ENCODE data around the gene MRPS7. TPM values are rescaled to one million over a fixed set of nuclear protein-coding genes. Genes with fewer than 3 reads are reported as not detected.

Gene MRPS7
- total RNA-seq, 2 experiments from 2014 or later, result 72.9 to 76.1 TPM

DNA sequence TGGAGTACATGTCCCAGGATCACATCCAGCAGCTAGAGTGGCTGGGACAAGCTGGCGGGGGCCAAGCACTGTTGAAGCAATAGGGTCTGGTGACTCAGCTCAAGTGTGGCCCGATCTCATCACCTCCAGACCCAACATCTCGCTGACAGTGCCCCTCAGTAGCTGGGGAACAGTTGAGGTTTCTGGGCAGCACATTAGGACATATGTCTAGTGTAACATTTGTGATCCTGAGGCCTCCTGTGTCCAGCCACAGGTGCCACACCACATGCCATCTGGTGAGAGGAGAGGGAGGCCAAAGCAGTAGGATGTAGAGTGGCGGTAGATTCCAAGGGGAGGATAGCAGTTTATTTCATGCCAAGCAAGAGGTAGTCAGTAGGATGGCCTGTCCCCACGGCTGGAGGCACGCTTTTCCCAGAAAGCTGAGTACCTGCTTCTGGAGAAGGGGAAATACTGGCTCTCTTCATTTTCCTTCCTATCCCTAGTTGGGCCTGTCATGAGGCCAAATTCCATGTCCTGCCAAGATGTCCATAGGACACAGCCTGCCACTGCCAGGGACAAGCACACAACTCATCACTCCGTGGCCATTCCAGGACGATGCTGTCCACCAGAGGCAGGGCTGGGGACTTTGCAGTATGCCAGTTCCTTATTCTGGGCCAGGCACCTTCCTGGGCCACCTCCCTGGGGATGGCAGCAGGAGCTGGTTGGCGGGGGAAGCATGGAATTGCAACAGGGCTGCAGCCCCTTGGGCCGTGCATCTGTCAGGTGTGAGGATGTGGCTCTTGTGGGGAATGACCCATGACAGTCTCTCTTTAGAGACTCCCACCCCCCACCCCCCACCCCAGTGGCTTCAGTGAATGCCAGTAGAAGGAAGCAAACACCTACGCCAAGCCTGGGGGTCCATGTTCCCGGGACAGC, 24.3 kb upstream of the MRPS7 start:
- DNase-seq, result no peak
- CTCF ChIA-PET, result interaction anchor here (0.6 to 7.3 kb wide), 14 partner anchors 8 to 298 kb away, joined by 3 to 49 read pairs (median 5); partner anchors contain the start of genes GGA3, MIF4GD and MRPS7
- Mint-ChIP-seq H3K4me1 (ENCODE audit: low read depth) (peaks cover 27% of the 10 kb centered on the region), H3K4me3 (no peak overlapping the region), H3K27me3 (no peaks in the 10 kb centered on the region), H3K9me3 (no peaks in the 10 kb centered on the region), H3K36me3 (peaks cover 64% of the 10 kb centered on the region), H3K27ac (no peak overlapping the region)
- intact Hi-C loops (cut with micrococcal nuclease), result loop anchor here (2.0 kb wide), 1 partner anchor 175 kb away; no protein-coding TSS in a partner anchor
- POLR2A ChIA-PET, result interaction anchor here (0.5 to 2.8 kb wide), 5 partner anchors 12 to 168 kb away, joined by 3 to 16 read pairs (median 5); partner anchors contain the start of genes GGA3, GRB2, MRPS7 and NUP85

DNA sequence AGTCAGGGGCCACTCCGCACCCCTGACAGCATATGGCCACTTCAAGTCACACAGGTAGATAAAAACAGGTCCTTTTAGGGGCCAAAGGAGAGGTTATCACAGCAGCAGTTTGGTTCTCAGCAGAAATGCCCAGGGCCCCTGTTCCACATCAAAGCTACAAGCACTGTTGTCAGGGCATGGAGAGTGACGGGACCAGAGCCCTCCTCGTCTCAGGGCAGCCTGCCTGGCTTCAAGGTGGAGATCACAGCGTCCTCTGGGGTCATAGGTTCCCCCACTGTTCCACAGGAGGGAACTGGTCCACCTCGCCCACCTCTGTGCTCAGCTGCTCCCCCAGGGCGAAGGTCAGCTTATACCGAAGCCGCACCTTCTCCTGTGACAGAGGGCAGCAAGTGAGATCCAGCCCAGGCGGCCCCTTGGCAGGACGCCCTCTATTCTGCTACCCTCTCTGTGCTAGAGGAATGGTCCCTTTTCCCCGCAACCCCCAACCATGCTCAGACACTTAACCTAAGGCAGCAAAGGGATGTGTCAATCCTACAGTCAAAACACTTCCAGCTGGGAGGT, 23.6 kb upstream of the MRPS7 start:
- H3K4me3 Mint-ChIP-seq, result no peak overlapping the region
- DNase-seq, result no peak
- no peaks in the 10 kb centered on the region for H3K27me3 Mint-ChIP-seq
- intact Hi-C loops (cut with micrococcal nuclease), result loop anchor here (2.0 kb wide), 1 partner anchor 175 kb away; no protein-coding TSS in a partner anchor
- peaks cover 61% of the 10 kb centered on the region for H3K36me3 Mint-ChIP-seq
- CTCF ChIA-PET, result interaction anchor here (0.6 to 7.3 kb wide), 16 partner anchors 9 to 298 kb away, joined by 3 to 60 read pairs (median 6); partner anchors contain the start of genes GGA3, MIF4GD and MRPS7
- H3K4me1 Mint-ChIP-seq (ENCODE audit: low read depth), result peaks cover 35% of the 10 kb centered on the region
- POLR2A ChIA-PET, result interaction anchor here (1.5 kb wide), 1 partner anchor 12 kb away, joined by 5 read pairs; no protein-coding TSS in a partner anchor
- no peaks in the 10 kb centered on the region for H3K9me3 Mint-ChIP-seq
- peak overlapping the region; percentile 85 for H3K27ac Mint-ChIP-seq

DNA sequence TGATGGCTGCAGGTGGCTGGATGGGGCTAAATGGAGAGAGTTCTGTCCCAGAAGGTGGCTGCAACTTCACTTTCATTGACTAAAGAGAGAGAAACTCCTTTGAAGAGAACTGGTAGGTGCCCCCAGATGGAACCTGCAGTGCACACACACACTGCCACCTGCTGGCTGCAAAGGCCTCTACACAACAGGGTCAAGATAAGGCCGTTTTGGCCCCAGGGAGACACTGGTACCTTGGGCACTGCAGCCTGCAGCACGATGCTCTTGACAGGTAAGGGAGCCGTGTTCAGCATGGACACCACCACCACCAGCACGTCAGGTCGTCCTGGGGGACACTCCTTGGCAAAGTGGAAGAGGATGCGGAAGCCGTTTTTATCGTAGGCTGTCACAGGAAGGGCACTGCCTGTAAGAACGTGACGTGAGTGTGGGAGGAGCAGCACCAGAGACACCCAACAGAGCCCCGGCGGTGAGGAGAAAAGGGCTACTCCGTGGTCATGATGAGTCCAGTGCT, 22.9 kb upstream of the MRPS7 start:
- Mint-ChIP-seq H3K36me3 (peaks cover 64% of the 10 kb centered on the region), H3K27me3 (no peaks in the 10 kb centered on the region), H3K4me1 (ENCODE audit: low read depth) (peaks cover 41% of the 10 kb centered on the region), H3K27ac (peak overlapping the region; percentile 85), H3K4me3 (no peak overlapping the region), H3K9me3 (no peaks in the 10 kb centered on the region)
- POLR2A ChIA-PET, result interaction anchor here (1.1 to 1.4 kb wide), 2 partner anchors 11 to 22 kb away, joined by 3 to 6 read pairs; no protein-coding TSS in a partner anchor
- intact Hi-C loops (cut with micrococcal nuclease), result loop anchor here (2.0 kb wide), 1 partner anchor 174 kb away; no protein-coding TSS in a partner anchor
- peak; percentile 74 for DNase-seq
- CTCF ChIA-PET, result interaction anchor here (0.6 to 7.3 kb wide), 18 partner anchors 8 to 277 kb away, joined by 3 to 60 read pairs (median 6); partner anchors contain the start of genes GGA3, MIF4GD, MRPL58 and MRPS7

DNA sequence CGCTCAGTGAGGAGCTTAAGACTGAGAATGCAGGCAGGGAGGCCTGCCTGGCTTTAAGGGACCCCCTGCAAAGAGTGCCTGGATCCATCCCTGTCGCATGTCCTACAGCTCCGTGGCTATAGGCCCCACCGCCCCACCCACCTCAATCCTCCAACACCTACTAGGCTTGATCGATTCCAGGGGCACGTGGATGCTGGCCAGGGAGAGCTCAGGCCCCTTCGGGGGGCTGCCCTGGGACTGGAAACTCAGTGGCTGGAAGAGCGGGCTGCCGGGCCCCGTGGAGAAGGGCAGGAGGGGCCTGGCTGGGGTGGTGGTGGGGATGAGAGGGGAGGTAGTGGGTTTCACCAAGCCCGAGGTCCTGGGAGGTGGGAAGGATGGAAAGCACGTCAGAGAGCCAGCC, 22.5 kb upstream of the MRPS7 start:
- Mint-ChIP-seq H3K4me3 (no peak overlapping the region), H3K27ac (peak overlapping the region; percentile 85), H3K4me1 (ENCODE audit: low read depth) (peaks cover 46% of the 10 kb centered on the region), H3K36me3 (peaks cover 68% of the 10 kb centered on the region), H3K27me3 (no peaks in the 10 kb centered on the region), H3K9me3 (no peaks in the 10 kb centered on the region)
- POLR2A ChIA-PET, result interaction anchor here (1.1 to 1.4 kb wide), 2 partner anchors 11 to 22 kb away, joined by 3 to 6 read pairs; no protein-coding TSS in a partner anchor
- CTCF ChIA-PET, result interaction anchor here (0.8 to 7.3 kb wide), 15 partner anchors 9 to 227 kb away, joined by 3 to 60 read pairs (median 7); partner anchors contain the start of genes GGA3, MIF4GD, MRPL58 and MRPS7
- intact Hi-C loops (cut with micrococcal nuclease), result loop anchor here (2.0 kb wide), 1 partner anchor 174 kb away; no protein-coding TSS in a partner anchor
- no peak for DNase-seq

DNA sequence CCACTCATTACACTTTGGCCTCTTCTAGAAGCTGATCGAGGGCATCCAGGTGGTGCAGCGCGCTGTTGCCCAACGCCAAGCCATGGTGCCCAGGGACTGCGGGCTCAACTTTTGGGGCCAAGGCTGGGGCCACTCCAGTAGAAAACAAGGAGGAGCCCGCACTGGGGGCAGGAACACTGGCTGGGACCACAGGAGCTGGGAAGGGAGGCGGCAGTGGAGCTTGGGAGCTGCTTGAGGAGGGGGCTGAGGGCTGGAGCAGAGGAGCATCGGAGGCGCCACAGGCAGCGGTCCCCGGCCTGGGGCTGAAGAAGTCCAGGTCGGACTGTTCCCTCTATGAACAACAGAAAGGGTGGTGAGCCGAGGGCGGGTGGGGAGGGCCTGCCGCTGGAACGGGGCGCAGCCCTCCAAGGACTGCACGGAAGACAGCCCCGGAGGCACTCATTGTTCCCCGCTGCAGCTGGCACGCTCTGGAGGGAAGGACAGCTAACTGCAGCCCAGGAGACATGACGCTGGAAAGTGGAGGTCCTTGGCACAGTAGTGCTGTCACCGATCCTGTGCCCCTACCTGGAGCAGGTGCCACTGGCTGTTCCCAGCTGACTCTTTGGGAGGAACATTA, 21.8 kb upstream of the MRPS7 start:
- H3K27me3 Mint-ChIP-seq, result no peaks in the 10 kb centered on the region
- intact Hi-C loops (cut with micrococcal nuclease), result loop anchor here (2.0 kb wide), 1 partner anchor 173 kb away; no protein-coding TSS in a partner anchor
- H3K9me3 Mint-ChIP-seq, result no peaks in the 10 kb centered on the region
- no peak overlapping the region for H3K4me3 Mint-ChIP-seq
- H3K27ac Mint-ChIP-seq, result peak overlapping the region; percentile 58
- ChIA-PET POLR2A (interaction anchor here (1.1 to 3.6 kb wide), 5 partner anchors 10 to 31 kb away, joined by 3 to 21 read pairs (median 6); partner anchors contain the start of gene MIF4GD), CTCF (interaction anchor here (0.6 to 7.3 kb wide), 21 partner anchors 9 to 228 kb away, joined by 3 to 60 read pairs (median 4); partner anchors contain the start of genes GGA3, MIF4GD, MRPL58 and MRPS7)
- DNase-seq, result no peak
- peaks cover 52% of the 10 kb centered on the region for H3K4me1 Mint-ChIP-seq (ENCODE audit: low read depth)
- peaks cover 65% of the 10 kb centered on the region for H3K36me3 Mint-ChIP-seq

DNA sequence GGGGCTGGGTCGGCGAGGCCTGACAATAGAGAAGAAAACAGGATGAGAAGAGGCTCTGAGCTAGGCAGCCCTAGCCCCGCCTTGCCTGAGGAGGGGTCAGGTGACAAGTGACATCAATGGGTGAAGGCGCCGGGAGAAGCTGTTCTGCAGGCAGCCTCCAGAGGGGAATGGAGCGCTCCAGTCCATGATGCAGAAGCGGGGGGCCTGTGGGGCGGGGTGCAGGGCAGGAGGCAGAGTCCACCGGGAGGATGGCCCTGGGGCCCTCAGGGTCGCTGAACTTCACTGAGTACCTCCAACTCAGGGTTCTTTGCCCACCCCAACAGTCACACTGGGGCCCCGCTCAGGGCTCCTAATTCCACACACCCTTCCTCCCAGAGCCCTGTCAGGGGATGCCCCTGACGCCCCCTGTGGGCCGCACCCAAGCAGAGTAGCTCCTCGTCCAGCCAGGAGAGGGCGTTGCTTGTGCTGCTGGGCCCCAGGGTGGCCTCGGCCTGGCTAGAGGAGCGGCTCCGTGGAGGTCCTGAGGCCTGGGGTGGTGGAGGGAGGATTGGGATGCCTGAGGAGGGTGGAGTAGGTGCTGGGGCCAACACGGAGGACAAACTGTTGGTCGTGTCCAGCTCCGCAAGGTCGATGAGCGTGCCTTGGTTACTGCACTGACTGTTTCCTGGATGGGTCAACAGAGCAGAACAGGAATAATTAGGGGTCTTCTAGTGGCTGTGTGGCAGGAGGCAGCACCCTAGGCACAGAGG, 21.1 kb upstream of the MRPS7 start:
- POLR2A ChIA-PET, result interaction anchor here (0.6 to 3.6 kb wide), 4 partner anchors 9 to 32 kb away, joined by 3 to 21 read pairs (median 6); partner anchors contain the start of gene MIF4GD
- H3K27ac Mint-ChIP-seq, result peak overlapping the region; percentile 58

DNA sequence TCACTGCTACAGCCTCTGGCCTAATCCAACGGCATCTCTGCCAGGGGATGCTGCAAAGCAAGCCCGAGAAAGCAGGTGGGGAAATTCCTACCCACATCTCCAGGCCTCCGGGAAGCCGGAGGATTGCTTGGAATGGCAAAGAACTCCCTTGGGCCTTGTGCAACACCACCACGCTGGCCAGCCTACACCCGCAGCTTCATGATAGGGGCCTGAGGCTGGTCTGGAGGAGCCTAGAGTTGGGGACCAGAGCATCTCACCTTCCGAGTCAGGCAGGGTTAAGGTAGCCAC, 20.6 kb upstream of the MRPS7 start:
- H3K36me3 Mint-ChIP-seq, result peaks cover 69% of the 10 kb centered on the region
- H3K27ac Mint-ChIP-seq, result peak overlapping the region; percentile 58
- DNase-seq, result no peak
- POLR2A ChIA-PET, result interaction anchor here (0.6 to 3.6 kb wide), 4 partner anchors 9 to 33 kb away, joined by 3 to 21 read pairs (median 6); partner anchors contain the start of gene MIF4GD
- no peaks in the 10 kb centered on the region for H3K9me3 Mint-ChIP-seq
- intact Hi-C loops (cut with micrococcal nuclease), result no loop called here
- CTCF ChIA-PET, result interaction anchor here (0.7 to 7.3 kb wide), 11 partner anchors 8 to 176 kb away, joined by 3 to 60 read pairs (median 12); partner anchors contain the start of genes GGA3, MIF4GD, MRPS7 and SUMO2
- H3K4me1 Mint-ChIP-seq (ENCODE audit: low read depth), result peaks cover 53% of the 10 kb centered on the region
- no peak overlapping the region for H3K4me3 Mint-ChIP-seq
- no peaks in the 10 kb centered on the region for H3K27me3 Mint-ChIP-seq

More for the DNA sequence above, 21.1 kb upstream of the MRPS7 start:
- Mint-ChIP-seq H3K4me3 (no peak overlapping the region), H3K36me3 (peaks cover 65% of the 10 kb centered on the region), H3K9me3 (no peaks in the 10 kb centered on the region), H3K27me3 (no peaks in the 10 kb centered on the region), H3K4me1 (ENCODE audit: low read depth) (peaks cover 52% of the 10 kb centered on the region)
- intact Hi-C loops (cut with micrococcal nuclease), result no loop called here
- peak; percentile 55 for DNase-seq
- CTCF ChIA-PET, result interaction anchor here (0.6 to 7.3 kb wide), 18 partner anchors 9 to 215 kb away, joined by 3 to 60 read pairs (median 4); partner anchors contain the start of genes GGA3, MIF4GD, MRPS7 and SLC25A19

DNA sequence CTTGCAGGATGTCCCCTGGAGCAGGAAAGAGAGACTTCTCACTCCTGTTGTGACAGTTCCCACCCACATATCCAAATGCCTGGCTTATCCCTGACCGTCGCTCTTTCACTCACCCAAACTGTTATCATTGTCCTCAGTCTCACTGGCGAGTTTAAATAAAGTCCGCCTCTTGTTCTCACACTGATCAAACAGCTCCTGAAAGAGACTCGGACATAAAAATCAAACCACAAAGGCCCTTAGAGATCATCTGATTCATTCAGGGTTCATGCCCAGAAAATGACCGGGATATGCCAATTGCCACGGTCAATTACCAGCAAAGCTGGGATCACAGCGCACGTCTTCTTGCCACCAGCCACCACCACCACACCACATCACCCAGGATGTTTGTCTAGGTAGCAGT, 20.2 kb upstream of the MRPS7 start:
- POLR2A ChIA-PET, result interaction anchor here (1.0 to 3.8 kb wide), 5 partner anchors 8 to 164 kb away, joined by 3 to 45 read pairs (median 9); partner anchors contain the start of genes ARMC7, GGA3, GRB2 and MIF4GD
- CTCF ChIA-PET, result interaction anchor here (0.6 to 7.3 kb wide), 11 partner anchors 8 to 164 kb away, joined by 3 to 60 read pairs (median 5); partner anchors contain the start of genes GGA3, GRB2, MIF4GD and MRPS7
- no peak for DNase-seq
- no peak overlapping the region for H3K4me3 Mint-ChIP-seq
- intact Hi-C loops (cut with micrococcal nuclease), result no loop called here
- H3K4me1 Mint-ChIP-seq (ENCODE audit: low read depth), result peaks cover 55% of the 10 kb centered on the region
- no peaks in the 10 kb centered on the region for H3K27me3 Mint-ChIP-seq
- peak overlapping the region; percentile 87 for H3K27ac Mint-ChIP-seq
- H3K9me3 Mint-ChIP-seq, result no peaks in the 10 kb centered on the region
- peaks cover 69% of the 10 kb centered on the region for H3K36me3 Mint-ChIP-seq

DNA sequence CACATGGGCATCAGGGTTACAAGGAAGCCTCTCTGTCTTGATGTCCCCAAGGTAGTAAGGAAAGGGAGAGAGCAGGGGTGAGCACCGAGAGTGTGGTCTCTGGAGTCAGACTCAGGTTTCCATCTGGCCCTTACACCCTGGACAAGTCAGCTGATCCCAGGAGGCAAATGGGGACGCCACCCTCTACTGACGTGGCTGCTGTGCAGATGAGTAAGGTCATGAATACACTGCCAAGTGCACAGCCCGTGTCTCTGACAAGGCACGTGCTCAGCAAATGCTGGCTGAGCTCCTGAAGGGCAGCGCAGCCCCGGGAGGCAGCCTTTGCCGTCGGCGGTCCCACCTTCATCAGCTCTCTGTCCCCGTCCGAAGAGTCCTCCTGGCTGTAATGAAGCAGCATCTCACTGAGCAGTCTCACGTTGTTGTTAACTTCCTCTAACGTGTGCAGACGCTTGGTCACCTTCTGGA, 19.7 kb upstream of the MRPS7 start:
- DNase-seq, result peak; percentile 76
- intact Hi-C loops (cut with micrococcal nuclease), result no loop called here
- H3K27ac Mint-ChIP-seq, result peak overlapping the region; percentile 87

More for the DNA sequence above, 19.7 kb upstream of the MRPS7 start:
- Mint-ChIP-seq H3K27me3 (no peaks in the 10 kb centered on the region), H3K4me3 (peak overlapping the region; percentile 45), H3K36me3 (peaks cover 70% of the 10 kb centered on the region), H3K4me1 (ENCODE audit: low read depth) (peaks cover 59% of the 10 kb centered on the region), H3K9me3 (no peaks in the 10 kb centered on the region)
- ChIA-PET POLR2A (interaction anchor here (1.0 to 3.8 kb wide), 6 partner anchors 8 to 164 kb away, joined by 3 to 45 read pairs (median 8); partner anchors contain the start of genes ARMC7, GGA3, GRB2 and MIF4GD), CTCF (interaction anchor here (0.6 to 7.3 kb wide), 14 partner anchors 7 to 281 kb away, joined by 3 to 60 read pairs (median 4); partner anchors contain the start of genes GGA3, GRB2, MIF4GD and MRPS7)
